K562 (cell line): Measurements from ENCODE around the gene GPS2. TPM values are rescaled to one million over a fixed set of nuclear protein-coding genes. Genes with fewer than 3 reads are reported as not detected.

Experiments used
- MYNN ChIP-seq, 2 experiments: sonication (generic); formaldehyde crosslinking in 1 of 2; IDR thresholded peaks; 2 replicates each; pipeline versions ENCODE4 v1.5.0 to v1.6.1; 2016 to 2020; ENCODE audit warnings: antibody characterized with exemption in 1 of 2, missing genetic modification reagents in 1 of 2
- OTX1 ChIP-seq: fragments of 450-650 bp; formaldehyde crosslinking; IDR thresholded peaks from 2 replicates; pipeline ENCODE4 v1.4.0; 2022; ENCODE audit warnings: mild to moderate bottlenecking
- ZNF445 ChIP-seq: fragments of 250-450 bp; sonication (Bioruptor Pico); IDR thresholded peaks from 2 replicates; pipeline ENCODE4 v1.4.0; 2020; ENCODE audit warnings: low read depth, mild to moderate bottlenecking, moderate library complexity
- ZNF75A ChIP-seq: fragments of 450-650 bp; formaldehyde crosslinking; IDR thresholded peaks from 2 replicates; pipeline ENCODE4 v1.4.0; 2020; ENCODE audit warnings: mild to moderate bottlenecking
- polyA plus RNA-seq, 8 experiments: library from polyadenylated mRNA; depleted of rRNA in 4 of 8; stranded (reverse) in 5 of 8; unstranded in 3 of 8; fragments of >200 nt; fragmentation: Nextera tagmentation in 2 of 8; fragmentation: Illumina TruSeq in 1 of 8; extraction: Ambion mirVana in 2 of 8; extraction: Trizol in 1 of 8; gene quantifications; 2 replicates each; pipeline versions ENCODE4 v1.2.1 to v1.2.3, GENCODE V29; 2011 to 2014; ENCODE audit warnings: inconsistent platforms in 1 of 8, missing spikeins in 1 of 8
- total RNA-seq, 7 experiments: library from RNA; depleted of rRNA in 6 of 7; stranded (reverse); fragments of >200 nt in 6 of 7; fragmentation: Illumina TruSeq in 2 of 7; extraction: Trizol in 2 of 7; gene quantifications; 2 replicates each; pipeline versions ENCODE4 v1.2.1 to v1.2.3, GENCODE V29; 2011 to 2021; ENCODE audit warnings: low replicate concordance in 1 of 7
- TF ChIP-seq, protein P1 (sequence below): fragments of 200-600 bp; sonication (generic); IDR thresholded peaks from one replicate; pipeline ENCODE4 v1.6.1; 2012; ENCODE audit warnings: mild to moderate bottlenecking, low read depth, low read length, inconsistent platforms

The GPS2 gene
- total and polyA plus RNA-seq, 9 of the 15 experiments (the other 6 are each of a cell fraction or from before 2014, with no cell fraction given): 18.3 to 75.7 (median 37.0) TPM

DNA sequence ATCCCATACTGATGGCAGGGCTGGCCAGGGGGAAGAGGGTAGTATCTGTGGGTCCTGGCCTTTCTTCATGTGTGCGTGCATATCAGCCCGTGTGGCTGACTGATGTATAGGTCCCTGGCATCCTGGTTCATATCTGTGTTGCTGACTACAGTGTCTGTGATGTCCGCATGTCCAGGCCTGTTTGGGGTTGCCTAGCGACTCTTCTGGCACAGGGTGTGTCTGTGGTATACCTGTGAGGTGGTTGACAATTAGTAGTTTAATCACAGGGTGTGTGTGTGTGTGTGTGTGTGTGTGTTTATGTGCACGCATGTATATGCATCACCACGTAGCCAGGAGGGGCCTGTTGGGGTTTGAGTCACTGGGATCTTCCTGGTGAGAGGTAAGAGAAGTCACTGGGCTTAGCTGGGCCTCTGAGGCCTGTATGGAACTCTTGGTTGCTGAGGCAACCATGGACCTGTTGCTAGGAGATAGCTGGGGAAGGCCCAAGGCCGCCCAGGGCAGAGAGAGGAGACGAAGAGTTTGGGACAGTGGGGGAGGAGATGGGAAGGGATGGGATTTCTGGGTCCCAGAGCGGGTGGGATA is 39.2 kb upstream of the GPS2 start (continued):
- TF ChIP-seq, protein P1, sequence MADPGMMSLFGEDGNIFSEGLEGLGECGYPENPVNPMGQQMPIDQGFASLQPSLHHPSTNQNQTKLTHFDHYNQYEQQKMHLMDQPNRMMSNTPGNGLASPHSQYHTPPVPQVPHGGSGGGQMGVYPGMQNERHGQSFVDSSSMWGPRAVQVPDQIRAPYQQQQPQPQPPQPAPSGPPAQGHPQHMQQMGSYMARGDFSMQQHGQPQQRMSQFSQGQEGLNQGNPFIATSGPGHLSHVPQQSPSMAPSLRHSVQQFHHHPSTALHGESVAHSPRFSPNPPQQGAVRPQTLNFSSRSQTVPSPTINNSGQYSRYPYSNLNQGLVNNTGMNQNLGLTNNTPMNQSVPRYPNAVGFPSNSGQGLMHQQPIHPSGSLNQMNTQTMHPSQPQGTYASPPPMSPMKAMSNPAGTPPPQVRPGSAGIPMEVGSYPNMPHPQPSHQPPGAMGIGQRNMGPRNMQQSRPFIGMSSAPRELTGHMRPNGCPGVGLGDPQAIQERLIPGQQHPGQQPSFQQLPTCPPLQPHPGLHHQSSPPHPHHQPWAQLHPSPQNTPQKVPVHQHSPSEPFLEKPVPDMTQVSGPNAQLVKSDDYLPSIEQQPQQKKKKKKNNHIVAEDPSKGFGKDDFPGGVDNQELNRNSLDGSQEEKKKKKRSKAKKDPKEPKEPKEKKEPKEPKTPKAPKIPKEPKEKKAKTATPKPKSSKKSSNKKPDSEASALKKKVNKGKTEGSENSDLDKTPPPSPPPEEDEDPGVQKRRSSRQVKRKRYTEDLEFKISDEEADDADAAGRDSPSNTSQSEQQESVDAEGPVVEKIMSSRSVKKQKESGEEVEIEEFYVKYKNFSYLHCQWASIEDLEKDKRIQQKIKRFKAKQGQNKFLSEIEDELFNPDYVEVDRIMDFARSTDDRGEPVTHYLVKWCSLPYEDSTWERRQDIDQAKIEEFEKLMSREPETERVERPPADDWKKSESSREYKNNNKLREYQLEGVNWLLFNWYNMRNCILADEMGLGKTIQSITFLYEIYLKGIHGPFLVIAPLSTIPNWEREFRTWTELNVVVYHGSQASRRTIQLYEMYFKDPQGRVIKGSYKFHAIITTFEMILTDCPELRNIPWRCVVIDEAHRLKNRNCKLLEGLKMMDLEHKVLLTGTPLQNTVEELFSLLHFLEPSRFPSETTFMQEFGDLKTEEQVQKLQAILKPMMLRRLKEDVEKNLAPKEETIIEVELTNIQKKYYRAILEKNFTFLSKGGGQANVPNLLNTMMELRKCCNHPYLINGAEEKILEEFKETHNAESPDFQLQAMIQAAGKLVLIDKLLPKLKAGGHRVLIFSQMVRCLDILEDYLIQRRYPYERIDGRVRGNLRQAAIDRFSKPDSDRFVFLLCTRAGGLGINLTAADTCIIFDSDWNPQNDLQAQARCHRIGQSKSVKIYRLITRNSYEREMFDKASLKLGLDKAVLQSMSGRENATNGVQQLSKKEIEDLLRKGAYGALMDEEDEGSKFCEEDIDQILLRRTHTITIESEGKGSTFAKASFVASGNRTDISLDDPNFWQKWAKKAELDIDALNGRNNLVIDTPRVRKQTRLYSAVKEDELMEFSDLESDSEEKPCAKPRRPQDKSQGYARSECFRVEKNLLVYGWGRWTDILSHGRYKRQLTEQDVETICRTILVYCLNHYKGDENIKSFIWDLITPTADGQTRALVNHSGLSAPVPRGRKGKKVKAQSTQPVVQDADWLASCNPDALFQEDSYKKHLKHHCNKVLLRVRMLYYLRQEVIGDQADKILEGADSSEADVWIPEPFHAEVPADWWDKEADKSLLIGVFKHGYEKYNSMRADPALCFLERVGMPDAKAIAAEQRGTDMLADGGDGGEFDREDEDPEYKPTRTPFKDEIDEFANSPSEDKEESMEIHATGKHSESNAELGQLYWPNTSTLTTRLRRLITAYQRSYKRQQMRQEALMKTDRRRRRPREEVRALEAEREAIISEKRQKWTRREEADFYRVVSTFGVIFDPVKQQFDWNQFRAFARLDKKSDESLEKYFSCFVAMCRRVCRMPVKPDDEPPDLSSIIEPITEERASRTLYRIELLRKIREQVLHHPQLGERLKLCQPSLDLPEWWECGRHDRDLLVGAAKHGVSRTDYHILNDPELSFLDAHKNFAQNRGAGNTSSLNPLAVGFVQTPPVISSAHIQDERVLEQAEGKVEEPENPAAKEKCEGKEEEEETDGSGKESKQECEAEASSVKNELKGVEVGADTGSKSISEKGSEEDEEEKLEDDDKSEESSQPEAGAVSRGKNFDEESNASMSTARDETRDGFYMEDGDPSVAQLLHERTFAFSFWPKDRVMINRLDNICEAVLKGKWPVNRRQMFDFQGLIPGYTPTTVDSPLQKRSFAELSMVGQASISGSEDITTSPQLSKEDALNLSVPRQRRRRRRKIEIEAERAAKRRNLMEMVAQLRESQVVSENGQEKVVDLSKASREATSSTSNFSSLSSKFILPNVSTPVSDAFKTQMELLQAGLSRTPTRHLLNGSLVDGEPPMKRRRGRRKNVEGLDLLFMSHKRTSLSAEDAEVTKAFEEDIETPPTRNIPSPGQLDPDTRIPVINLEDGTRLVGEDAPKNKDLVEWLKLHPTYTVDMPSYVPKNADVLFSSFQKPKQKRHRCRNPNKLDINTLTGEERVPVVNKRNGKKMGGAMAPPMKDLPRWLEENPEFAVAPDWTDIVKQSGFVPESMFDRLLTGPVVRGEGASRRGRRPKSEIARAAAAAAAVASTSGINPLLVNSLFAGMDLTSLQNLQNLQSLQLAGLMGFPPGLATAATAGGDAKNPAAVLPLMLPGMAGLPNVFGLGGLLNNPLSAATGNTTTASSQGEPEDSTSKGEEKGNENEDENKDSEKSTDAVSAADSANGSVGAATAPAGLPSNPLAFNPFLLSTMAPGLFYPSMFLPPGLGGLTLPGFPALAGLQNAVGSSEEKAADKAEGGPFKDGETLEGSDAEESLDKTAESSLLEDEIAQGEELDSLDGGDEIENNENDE: no peak
- TF ChIP-seq ZNF75A (no peak), MYNN (IDR thresholded peaks at IDR 0.05) (peak; percentile 96), MYNN (CRISPR knock-in tag; IDR thresholded peaks at IDR 0.05) (peak; percentile 69), OTX1 (CRISPR knock-in tag) (no peak), ZNF445 (CRISPR knock-in tag) (no peak)
